Stimulated activated CD4-positive, alpha-beta T cell treated with anti-CD3 and anti-CD28 coated beads, Interleukin-15, amount 100 ng/mL, for 24 hours (primary cell): ENCODE results near the gene PPP2R2B.

Experiments
- DNase-seq: peaks from one replicate; pipeline ENCODE4 v3.0.0-alpha.2; 2020

The PPP2R2B gene

GRCh38 chr5:146690880-146691355 is 187.6 kb downstream of the PPP2R2B start:
- DNase-seq = no peak

- no peak for DNase-seq
These were observed 190.9 kb downstream of the PPP2R2B start for GRCh38 chr5:146687630-146688029.

DNA sequence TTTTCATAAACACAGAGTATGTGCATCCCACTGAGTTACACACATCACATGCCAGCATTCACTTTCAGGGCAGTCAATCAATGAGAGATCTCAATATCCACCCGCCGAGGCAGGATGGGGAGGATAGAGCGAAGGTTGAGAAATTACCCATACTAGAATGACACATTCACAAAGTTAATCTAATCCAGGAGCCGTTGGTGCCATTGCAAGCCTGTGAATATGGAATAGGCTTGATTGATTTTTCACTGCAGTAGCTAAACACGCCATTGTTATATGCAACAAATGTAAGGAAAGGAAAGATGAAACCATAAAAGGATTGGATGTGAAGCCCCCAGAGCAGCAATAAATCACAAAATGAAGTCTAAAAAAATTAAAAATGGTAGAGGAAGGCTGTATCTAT is 194.7 kb downstream of the PPP2R2B start:
- no peak for DNase-seq

GRCh38 chr5:146682899-146683532 is 195.5 kb downstream of the PPP2R2B start:
- no peak for DNase-seq

DNA sequence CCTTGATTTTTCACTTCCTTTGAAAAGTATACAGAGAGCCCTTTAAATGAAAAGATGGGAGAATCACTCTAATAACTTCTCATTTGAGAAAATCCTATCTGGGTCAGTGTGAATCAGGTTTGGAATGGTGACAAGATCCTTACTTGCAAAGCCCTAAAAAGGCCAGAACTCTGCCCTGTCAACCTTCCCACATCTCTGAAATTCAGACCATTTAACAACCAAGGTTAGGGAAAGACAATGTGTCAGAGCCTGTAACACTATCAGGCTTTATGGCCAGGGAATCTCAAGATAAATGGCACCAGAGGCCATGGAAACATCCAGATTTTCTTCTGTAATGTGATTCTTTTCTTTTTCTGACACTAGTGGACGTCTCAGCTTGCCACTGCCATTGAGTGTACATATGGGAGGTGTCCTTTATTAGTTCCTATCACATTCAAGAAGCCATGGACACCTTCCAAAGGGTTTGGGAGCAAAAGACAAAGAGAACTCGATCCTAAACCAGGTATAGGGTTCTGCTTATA is 196.9 kb downstream of the PPP2R2B start:
- DNase-seq = no peak

DNA sequence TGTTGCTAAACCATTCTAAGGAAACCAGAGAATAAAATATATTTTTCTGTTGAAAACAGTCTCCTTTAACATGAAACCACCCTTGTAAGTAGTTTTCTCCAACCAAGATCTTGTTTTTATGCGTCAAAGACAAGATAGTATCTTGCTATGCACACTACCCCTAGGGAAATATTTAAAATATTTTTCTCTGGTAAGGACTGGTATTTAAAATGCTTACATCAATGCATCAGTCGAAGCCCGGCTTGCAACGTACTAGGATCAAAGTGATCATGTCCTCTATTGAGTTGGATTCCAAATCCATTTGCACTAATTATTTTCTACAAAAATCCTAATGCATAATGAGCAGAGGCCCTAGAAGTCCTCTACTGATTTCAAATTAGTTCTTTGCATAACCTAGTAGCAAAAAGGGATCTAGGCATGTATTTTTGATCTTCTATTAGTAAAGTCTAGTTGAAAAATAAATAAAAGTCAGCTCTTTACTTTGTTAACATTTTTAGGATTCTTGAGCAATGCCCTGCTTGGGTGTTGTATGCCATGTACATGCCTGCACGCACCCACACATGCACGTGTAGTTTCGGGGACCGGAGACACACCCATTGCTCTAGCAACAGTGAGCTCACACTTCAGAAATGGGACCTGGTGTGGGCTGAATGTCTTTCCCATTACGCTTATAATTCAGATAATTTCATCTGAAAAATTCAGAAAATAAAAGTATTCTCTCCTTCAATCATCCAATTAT is 197.5 kb downstream of the PPP2R2B start:
- no peak for DNase-seq

DNA sequence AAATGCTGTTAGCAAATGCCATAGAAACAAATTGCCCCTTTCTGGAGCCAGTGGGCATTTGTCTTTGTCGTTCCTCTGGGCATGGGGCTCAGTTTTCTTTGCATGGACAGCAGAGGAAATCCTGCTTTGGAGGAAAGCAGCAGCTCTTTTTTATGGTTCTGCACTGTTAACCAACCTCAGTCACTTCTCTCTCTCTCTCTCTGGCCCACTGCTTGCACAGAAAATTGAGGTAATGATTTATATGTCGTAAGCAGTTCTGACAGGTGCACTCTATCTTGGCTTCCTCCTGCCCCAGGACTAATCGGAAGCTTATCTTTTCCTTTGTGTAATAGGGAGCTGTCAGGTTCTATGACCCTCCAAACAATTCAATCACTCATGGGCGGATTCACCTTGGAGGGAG is 202.9 kb downstream of the PPP2R2B start:
- no peak for DNase-seq

GRCh38 chr5:146672866-146673265 is 205.7 kb downstream of the PPP2R2B start:
- no peak for DNase-seq

DNA sequence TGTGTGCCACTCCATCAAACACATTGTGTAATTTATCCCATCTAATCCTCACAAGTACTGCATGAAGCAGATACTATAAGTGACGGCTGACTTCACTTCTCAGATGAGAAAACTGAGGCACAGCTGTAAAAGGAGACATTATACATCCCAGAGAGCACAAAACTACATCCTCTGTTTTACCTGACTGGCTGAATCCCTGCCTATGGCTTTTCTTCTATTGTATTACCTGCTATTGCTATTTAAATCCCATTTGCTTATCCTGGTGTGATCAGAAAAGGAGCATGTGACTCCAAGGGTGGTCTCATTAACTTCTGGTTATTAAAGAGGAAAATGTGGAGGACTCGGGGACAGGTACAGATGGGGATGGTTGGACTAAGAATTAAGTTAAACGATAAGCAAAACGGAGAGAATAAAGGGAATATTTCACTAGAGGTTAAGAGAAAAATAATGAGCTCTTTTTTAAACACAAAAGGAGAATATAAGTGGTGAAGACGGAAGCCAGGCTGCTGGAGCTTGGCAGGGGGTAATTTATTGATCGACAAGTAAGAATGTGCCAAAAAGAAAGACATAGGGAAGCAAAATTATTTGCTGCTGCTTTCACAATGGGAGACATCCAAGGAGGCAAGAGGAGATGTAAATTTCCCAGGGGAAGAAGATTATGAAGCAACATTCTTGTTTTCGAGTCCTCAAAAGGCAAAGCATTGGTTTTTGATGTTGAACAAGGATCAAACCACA is 206.8 kb downstream of the PPP2R2B start:
- no peak for DNase-seq

DNA sequence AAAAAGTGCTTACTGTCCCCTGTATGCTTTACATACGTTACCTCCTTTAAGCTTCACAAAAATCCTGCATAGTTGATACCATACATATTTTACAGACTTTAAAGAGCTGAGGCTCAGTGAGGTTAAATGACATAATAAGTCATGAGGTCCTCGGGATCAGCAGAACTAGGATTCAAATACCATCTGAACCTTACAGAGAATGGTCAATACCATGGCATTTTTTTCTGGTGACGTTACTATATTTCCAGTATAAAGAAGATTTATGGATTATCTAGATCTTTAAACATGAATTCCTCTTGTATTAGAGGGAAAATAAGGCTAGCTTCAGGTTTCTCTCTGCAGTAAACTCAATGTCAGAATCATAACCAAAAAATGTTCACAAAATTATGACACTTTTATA is 208.9 kb downstream of the PPP2R2B start:
- no peak for DNase-seq

- no peak for DNase-seq
These were observed 210.8 kb downstream of the PPP2R2B start for GRCh38 chr5:146667633-146668272.

DNA sequence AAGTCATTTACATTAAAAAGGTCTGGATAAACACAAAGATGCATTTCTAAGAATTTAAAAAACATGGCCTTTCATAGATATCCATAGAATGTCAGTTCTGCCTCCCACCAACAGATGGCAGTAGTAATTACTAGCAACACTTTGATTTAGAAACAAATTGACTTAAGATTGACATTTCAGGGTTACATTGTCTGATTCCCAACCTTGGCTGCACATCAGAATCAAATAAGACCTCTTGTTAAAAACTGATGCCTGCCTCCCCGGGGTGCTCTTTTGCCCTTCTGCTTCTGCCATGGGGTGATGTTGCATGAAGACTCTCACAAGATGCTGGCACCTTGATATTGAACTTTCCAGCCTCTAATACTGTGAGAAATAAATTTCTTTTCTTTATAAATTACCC is 216.3 kb downstream of the PPP2R2B start:
- peak; percentile 31 for DNase-seq

GRCh38 chr5:146660376-146660960 is 218.1 kb downstream of the PPP2R2B start:
- DNase-seq = no peak

DNA sequence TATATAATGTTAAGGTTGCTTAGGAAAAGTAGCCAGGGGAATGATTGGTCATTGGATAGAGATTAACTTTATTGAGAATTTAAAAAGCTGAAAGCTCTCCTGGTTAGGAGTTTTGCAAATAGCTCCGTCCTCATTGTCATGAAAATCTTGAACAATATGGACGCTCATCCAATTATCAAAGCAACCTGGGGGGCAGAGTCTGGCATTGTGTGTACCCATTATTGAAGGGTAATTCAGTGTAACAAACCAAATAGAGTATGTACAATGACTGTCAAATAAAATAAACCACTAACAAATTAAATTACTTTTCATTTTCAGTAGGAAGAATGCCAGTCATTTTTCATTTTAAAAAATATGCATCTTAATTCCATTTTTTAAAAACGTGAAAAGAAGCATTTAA is 218.6 kb downstream of the PPP2R2B start:
- no peak for DNase-seq

- no peak for DNase-seq
These were observed 221.9 kb downstream of the PPP2R2B start for GRCh38 chr5:146656703-146657102.

DNA sequence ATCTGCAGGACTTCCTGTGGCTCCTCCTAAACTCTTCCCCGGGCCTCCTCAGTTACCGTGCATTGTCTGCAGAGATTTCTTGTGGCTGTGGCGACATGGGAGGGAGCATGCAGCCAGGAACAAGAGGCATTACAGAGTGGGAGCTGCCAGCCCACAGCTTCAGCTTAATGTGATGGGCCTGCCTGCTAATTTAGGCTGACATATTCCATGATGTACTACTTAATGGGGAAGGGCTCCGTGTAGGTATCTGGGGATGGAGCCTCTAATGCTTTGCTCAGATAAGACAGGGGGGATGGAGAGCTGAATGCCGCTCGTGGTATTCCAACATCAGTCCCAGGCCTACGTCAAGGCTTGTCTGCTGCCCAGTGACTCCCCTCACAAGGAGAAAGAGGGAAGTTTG is 225.0 kb downstream of the PPP2R2B start:
- DNase-seq = no peak

DNA sequence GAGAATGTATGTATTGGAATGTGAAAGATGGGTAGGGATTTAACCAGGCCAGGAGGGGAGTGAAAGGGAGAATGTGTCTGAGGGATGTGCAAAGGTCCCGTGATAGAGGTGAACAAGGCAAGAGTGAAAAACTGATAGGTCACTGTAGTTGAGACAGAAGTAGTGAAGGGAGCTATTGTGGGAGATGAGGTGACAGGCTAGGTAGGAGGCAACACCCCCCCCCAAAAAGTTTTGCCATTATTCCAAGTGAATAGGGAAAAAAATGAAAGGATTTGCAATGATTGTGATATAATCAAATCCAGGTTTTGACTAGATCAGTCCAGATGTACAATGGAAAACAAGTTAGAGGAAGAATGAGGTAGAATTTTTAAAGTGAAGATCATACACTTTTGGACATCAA is 226.0 kb downstream of the PPP2R2B start:
- DNase-seq = no peak

- no peak for DNase-seq
These were observed 230.8 kb downstream of the PPP2R2B start for GRCh38 chr5:146647656-146648199.

DNA sequence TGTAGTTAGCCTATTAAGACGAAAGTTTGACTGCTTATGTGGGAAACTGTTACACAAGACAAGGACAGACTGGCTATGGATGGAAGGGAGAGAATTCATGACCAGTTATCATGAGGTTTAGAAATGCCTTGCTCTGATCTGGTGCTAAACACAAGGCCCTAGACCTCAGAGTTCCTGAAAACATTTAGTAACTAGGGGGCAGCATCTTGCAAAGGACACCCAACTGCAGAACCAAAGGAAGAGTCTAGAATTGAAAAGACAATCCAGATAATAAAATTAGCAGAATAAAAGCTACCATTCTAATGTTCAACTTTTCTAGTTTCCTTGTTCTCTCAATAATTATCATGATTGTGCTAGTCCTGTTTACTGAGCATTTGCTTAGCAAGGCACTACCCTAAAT is 232.1 kb downstream of the PPP2R2B start:
- no peak for DNase-seq

GRCh38 chr5:146645342-146645741 is 233.2 kb downstream of the PPP2R2B start:
- no peak for DNase-seq

- DNase-seq = no peak
These were observed 233.7 kb downstream of the PPP2R2B start for GRCh38 chr5:146644831-146645230.

GRCh38 chr5:146643776-146644175 is 234.8 kb downstream of the PPP2R2B start:
- DNase-seq = no peak
